Lung (tissue), 12 donors: ENCODE results near the gene PIK3R3. TPM values are rescaled to one million over a fixed set of nuclear protein-coding genes. Genes with fewer than 3 reads are reported as not detected.
A peak's percentile ranks its signal among the peaks of the same experiment; 100 is the strongest.

Experiments used
- ATAC-seq: fragments of 200-7000 bp; cut with Tn5 transposase; one replicate; pipeline ENCODE4 v1.9.1; 2020; ENCODE audit warnings: moderate number of reproducible peaks; ENCODE audit not compliant: insufficient read depth, low FRiP score
- DNase-seq, 3 donors: peaks; one replicate each; pipeline ENCODE4 v3.0.0-alpha.2; 2013 to 2017
- H3K27ac ChIP-seq, 2 donors: one replicate each; pipeline ENCODE4 v1.5.1; 2013; ENCODE audit warnings: mild to moderate bottlenecking in 2 of 2, moderate library complexity in 2 of 2, control low read depth in 1 of 2, inconsistent platforms in 1 of 2, low read depth in 1 of 2, low read length in 1 of 2
- H3K27me3 ChIP-seq, 3 donors: one replicate each; pipeline ENCODE4 v1.5.1; 2013; ENCODE audit warnings: low read length in 2 of 3; ENCODE audit not compliant: control insufficient read depth in 3 of 3, insufficient read depth in 3 of 3
- H3K36me3 ChIP-seq, 4 donors: one replicate each; pipeline ENCODE4 v1.5.1; 2013; ENCODE audit warnings: low read length in 4 of 4, mild to moderate bottlenecking in 1 of 4, moderate library complexity in 1 of 4; ENCODE audit not compliant: control insufficient read depth in 4 of 4, insufficient read depth in 4 of 4
- H3K4me1 ChIP-seq, 5 donors: one replicate each; pipeline ENCODE4 v1.5.1; 2013; ENCODE audit warnings: low read length in 5 of 5, mild to moderate bottlenecking in 2 of 5, moderate library complexity in 1 of 5; ENCODE audit not compliant: control insufficient read depth in 5 of 5, insufficient read depth in 5 of 5
- H3K4me3 ChIP-seq: one replicate; pipeline ENCODE4 v1.5.1; 2013; ENCODE audit warnings: mild to moderate bottlenecking, control low read depth, moderate library complexity
- H3K9ac ChIP-seq, 2 donors: one replicate each; pipeline ENCODE4 v1.5.1; 2013; ENCODE audit warnings: low read length in 2 of 2, control low read depth in 1 of 2; ENCODE audit not compliant: insufficient read depth in 1 of 2
- H3K9me3 ChIP-seq, 4 donors: one replicate each; pipeline ENCODE4 v1.5.1; 2013; ENCODE audit warnings: low read length in 3 of 4, mild to moderate bottlenecking in 1 of 4, moderate library complexity in 1 of 4; ENCODE audit not compliant: control insufficient read depth in 4 of 4, insufficient read depth in 3 of 4
- WGBS, 2 donors: extraction: QIAGEN DNeasy Blood & Tissue Kit; methylation state at CpG; one replicate each; pipeline ENCODE4 v1.1.7; 2013; 5-methylcytosine and 5-hydroxymethylcytosine counted together
- polyA plus RNA-seq, 2 donors: library from polyadenylated mRNA; stranded (reverse); fragments of 200-250 nt; gene quantifications; one replicate each; pipeline ENCODE4 v1.2.1, GENCODE V29; 2013
- total RNA-seq, 2 donors: library from RNA; depleted of rRNA in 1 of 2; stranded (reverse); fragments of >200 nt in 1 of 2; gene quantifications; one replicate each; pipeline ENCODE4 v1.2.1, GENCODE V29; 2014 to 2021
- TF ChIP-seq, protein P1 (sequence below): IDR thresholded peaks from 2 replicates; pipeline ENCODE4 v1.5.1; 2012; ENCODE audit warnings: mild to moderate bottlenecking; ENCODE audit errors: control extremely low read depth, extremely low read depth
- donor health status: control.
- donor health status: control.
- donor health status: Bipolar disorder and iron deficiency.
- donor health status: healthy.
- donor health status: DM: yes; HTN: yes; CAD: no.

PIK3R3 gene
- total and polyA plus RNA-seq, 4 donors, result 9.1 to 36.7 (median 17.1) TPM

- peak in 1 of 3 donors; percentile 67 for DNase-seq
- H3K9me3 ChIP-seq, result no peaks in the 10 kb centered on the region
- H3K9ac ChIP-seq, result peak overlapping the region; percentile 28 to 98
- 10 to 19% methylated on average over 5 of the region's 5 CpGs for WGBS, 2 donors
- ATAC-seq, result no peak
- no peak overlapping the region for H3K4me3 ChIP-seq
- peaks cover 0 to 18% (median 7%) of the 10 kb centered on the region in 5 donors for H3K4me1 ChIP-seq
- H3K27ac ChIP-seq, result no peak overlapping the region
- TF ChIP-seq, protein P1, sequence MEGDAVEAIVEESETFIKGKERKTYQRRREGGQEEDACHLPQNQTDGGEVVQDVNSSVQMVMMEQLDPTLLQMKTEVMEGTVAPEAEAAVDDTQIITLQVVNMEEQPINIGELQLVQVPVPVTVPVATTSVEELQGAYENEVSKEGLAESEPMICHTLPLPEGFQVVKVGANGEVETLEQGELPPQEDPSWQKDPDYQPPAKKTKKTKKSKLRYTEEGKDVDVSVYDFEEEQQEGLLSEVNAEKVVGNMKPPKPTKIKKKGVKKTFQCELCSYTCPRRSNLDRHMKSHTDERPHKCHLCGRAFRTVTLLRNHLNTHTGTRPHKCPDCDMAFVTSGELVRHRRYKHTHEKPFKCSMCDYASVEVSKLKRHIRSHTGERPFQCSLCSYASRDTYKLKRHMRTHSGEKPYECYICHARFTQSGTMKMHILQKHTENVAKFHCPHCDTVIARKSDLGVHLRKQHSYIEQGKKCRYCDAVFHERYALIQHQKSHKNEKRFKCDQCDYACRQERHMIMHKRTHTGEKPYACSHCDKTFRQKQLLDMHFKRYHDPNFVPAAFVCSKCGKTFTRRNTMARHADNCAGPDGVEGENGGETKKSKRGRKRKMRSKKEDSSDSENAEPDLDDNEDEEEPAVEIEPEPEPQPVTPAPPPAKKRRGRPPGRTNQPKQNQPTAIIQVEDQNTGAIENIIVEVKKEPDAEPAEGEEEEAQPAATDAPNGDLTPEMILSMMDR, result no peak
- H3K36me3 ChIP-seq, result no peaks in the 10 kb centered on the region
- H3K27me3 ChIP-seq, result no peaks in the 10 kb centered on the region
These were observed 1.8 kb downstream of the PIK3R3 start for GRCh38 chr1:46130606-46131005.

- ATAC-seq (no peak), DNase-seq (no peak)
- Histone ChIP-seq H3K9ac (peak overlapping the region; percentile 28 to 98), H3K9me3 (no peaks in the 10 kb centered on the region), H3K27ac (no peak overlapping the region), H3K36me3 (no peaks in the 10 kb centered on the region), H3K27me3 (no peaks in the 10 kb centered on the region), H3K4me3 (no peak overlapping the region), H3K4me1 (peaks cover 0 to 18% (median 7%) of the 10 kb centered on the region in 5 donors)
- TF ChIP-seq, protein P1, result no peak
- WGBS, 2 donors, result 45 to 58% methylated on average over 1 of the region's 1 CpG
These were observed 2.3 kb downstream of the PIK3R3 start for GRCh38 chr1:46130121-46130520.

- Histone ChIP-seq H3K27me3 (no peaks in the 10 kb centered on the region), H3K4me3 (no peak overlapping the region), H3K36me3 (no peaks in the 10 kb centered on the region), H3K9me3 (no peaks in the 10 kb centered on the region), H3K9ac (no peak overlapping the region), H3K4me1 (peaks cover 0 to 7% (median 0%) of the 10 kb centered on the region in 5 donors), H3K27ac (no peak overlapping the region)
- ATAC-seq, result no peak
- no peak for DNase-seq
- WGBS, 2 donors, result 84 to 91% methylated on average over 3 of the region's 3 CpGs
- TF ChIP-seq, protein P1, result no peak
These were observed 4.1 kb downstream of the PIK3R3 start for GRCh38 chr1:46128344-46128743.

GRCh38 chr1:46118856-46119255 lies 13.6 kb downstream of the PIK3R3 start:
- Histone ChIP-seq H3K36me3 (no peaks in the 10 kb centered on the region), H3K27me3 (no peaks in the 10 kb centered on the region), H3K4me3 (no peak overlapping the region), H3K4me1 (peaks cover 0 to 10% (median 0%) of the 10 kb centered on the region in 5 donors), H3K27ac (no peak overlapping the region), H3K9ac (no peak overlapping the region), H3K9me3 (no peaks in the 10 kb centered on the region)
- DNase-seq (no peak), ATAC-seq (no peak)
- TF ChIP-seq, protein P1, result no peak
